KOPT-K1 (cell line): ENCODE measurements around the gene BCKDK.
"Not testable (repeated sequence)": the region's sequence is repeated elsewhere in the genome, so short reads cannot be mapped to it uniquely, and the experiment has no call there.

Experiments used
- H3K27ac ChIP-seq: fragments of 200-600 bp; sonication (generic); 2 replicates; pipeline ENCODE4 v1.5.1; 2016; ENCODE audit warnings: antibody characterized with exemption, mild to moderate bottlenecking, low read depth, low read length; ENCODE audit not compliant: poor library complexity, severe bottlenecking
- H3K36me3 ChIP-seq: fragments of 200-600 bp; sonication (generic); 2 replicates; pipeline ENCODE4 v1.5.1; 2017; ENCODE audit warnings: antibody characterized with exemption, mild to moderate bottlenecking, low read length, moderate library complexity; ENCODE audit not compliant: insufficient read depth
- H3K9me3 ChIP-seq: fragments of 200-600 bp; sonication (generic); 2 replicates; pipeline ENCODE4 v1.5.1; 2017; ENCODE audit warnings: antibody characterized with exemption, low read length, mild to moderate bottlenecking; ENCODE audit not compliant: insufficient read depth, poor library complexity, severe bottlenecking

BCKDK gene

DNA sequence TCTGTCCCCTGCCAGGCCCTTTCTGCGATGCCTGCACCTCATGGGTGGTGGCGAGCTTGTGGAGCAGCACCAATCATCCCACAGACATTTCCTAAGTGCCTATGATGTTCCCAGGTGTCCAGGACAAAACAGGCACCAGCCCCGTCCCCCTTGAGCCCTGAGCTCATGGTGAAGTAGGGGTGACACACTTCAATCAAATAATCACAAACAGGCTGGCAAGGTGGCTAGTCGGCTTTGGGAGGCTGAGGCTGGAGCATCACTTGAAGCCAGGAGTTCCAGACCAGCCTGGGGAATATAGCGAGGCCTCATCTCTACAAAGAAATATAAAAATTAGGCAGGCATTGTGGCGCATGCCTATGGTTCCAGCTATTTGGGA lies 28.1 kb downstream of the BCKDK start:
- H3K27ac ChIP-seq, result no peak overlapping the region
- H3K9me3 ChIP-seq, result no peaks in the 10 kb centered on the region
- H3K36me3 ChIP-seq, result peaks cover 8% of the 10 kb centered on the region

DNA sequence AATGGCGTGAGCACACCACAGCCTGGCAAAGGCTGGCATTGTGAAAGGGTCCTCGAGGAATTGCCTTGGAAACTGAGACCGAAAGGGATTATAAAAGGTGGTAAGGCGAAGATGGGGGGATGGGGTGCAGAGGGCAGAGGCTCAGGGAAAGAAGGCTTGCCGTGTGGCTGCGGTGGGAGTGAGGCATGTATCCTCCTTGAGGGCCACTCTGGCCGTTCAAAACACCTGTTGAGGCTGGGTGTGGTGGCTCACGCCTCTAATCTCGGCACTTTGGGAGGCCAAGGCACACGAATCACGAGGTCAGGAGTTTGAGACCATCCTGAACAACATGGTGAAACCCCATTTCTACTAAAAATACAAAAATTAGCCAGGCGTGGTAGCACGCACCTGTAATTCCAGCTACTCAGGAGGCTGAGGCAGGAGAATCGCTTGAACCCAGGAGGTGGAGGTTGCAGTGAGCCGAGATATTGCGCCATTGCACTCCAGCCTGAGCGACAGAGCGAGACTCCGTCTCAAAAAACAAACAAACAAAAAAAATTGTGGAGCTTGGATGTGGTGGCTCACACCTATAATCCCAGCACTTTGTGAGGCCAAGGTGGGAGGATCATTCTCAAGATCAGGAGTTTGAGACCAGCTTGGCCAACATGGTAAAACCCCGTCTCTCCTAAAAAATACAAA lies 28.8 kb downstream of the BCKDK start:
- not testable (repeated sequence) for H3K27ac ChIP-seq, H3K36me3 ChIP-seq, H3K9me3 ChIP-seq

DNA sequence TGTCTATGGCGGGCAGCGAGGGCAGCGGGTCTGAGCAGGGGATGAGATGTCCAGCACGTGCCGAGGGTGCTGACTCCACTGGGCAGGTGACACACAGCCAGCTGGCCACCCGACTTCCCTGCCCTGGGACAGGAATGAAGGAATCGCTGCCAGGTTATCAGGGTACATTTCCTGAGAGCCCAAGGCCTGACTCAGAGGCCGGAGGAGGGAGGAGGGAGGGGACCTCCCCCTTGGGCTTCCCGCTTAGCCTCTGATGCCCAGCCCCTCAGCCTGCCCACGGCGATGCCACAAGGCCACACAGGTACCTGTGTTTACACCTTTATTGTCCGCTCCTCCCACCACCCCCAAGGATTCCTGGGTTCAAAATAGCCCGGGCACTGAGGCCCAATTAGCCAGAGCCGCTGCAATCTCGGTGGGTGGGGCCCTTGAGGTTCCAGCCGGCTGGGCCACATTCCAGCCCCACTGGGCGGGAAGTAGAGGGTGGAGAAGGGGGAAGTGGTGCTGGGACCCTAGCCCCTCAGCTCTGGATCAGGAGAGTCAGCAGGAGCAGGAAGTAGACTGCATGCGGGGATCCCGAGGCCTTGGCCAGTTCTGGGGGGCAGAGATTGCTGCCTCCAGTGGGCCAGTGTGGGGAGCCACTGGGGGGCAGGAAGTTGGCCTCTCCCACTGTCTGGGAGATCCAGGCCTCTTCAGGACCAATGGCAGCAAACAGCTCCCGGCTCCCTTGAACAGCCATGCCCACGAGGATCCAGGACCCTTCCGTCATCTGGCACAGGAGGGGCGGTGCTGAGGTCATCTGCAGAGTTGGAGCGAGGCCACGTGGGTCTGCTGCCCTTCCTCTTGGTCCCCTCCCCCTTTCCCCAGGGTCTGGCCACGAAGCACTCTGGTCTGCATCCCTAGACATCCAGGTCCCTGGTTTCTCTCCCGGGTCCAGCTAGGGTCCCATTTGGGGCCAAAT lies 30.7 kb downstream of the BCKDK start:
- Histone ChIP-seq H3K36me3 (no peaks in the 10 kb centered on the region), H3K27ac (no peak overlapping the region), H3K9me3 (no peaks in the 10 kb centered on the region)

DNA sequence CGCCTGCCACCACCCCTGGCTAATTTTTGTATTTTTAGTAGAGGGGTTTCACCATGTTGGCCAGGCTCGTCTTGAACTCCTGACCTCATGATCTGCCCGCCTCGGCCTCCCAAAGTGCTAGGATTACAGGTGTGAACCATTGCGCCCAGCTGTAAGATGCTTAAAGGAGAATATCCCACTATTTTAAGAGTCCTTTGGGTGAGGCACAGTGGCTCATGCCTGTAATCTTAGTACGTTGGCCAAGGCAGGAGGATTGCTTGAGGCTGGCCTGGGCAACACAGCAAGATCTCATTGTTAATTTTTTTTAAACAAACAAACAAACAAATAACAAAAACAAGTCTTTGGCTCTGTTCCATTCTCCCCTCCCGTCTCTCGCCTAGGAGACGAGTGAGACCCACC lies 32.9 kb downstream of the BCKDK start:
- peak overlapping the region; percentile 63 for H3K27ac ChIP-seq

DNA sequence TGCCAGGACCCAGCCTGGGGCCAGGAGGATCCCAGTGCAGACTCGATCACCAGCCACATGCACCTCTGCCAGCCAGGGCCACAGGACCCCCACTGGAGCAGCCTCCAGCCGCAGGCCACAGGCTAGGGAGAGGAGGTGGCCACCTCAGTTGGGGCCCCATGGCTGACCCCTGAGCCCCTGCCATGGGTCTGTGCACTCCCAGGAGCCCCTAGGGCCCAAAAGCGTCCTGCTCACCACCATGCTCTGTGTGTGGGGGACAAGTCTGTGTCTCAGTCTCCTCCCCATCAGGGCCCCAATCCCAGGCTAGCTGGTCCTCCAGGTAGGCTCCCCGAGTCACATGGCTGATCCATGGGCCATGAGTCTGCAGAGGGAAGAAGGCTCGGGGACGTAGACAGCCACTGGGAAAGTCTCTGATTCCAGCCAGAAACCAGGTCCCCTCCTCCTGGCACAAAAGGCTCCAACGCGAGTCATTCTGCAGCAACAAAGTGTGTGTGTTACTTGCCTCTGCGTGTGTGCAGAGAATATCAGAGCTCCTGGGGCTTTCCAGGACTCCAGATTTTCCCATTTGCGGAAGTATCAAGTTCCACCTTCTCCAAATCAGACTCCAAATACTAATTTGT lies 33.4 kb downstream of the BCKDK start:
- H3K27ac ChIP-seq, result peak overlapping the region; percentile 63
- no peaks in the 10 kb centered on the region for H3K36me3 ChIP-seq
- H3K9me3 ChIP-seq, result no peaks in the 10 kb centered on the region

More for the DNA sequence above, 32.9 kb downstream of the BCKDK start:
- H3K36me3 ChIP-seq, H3K9me3 ChIP-seq: not testable (repeated sequence)

DNA sequence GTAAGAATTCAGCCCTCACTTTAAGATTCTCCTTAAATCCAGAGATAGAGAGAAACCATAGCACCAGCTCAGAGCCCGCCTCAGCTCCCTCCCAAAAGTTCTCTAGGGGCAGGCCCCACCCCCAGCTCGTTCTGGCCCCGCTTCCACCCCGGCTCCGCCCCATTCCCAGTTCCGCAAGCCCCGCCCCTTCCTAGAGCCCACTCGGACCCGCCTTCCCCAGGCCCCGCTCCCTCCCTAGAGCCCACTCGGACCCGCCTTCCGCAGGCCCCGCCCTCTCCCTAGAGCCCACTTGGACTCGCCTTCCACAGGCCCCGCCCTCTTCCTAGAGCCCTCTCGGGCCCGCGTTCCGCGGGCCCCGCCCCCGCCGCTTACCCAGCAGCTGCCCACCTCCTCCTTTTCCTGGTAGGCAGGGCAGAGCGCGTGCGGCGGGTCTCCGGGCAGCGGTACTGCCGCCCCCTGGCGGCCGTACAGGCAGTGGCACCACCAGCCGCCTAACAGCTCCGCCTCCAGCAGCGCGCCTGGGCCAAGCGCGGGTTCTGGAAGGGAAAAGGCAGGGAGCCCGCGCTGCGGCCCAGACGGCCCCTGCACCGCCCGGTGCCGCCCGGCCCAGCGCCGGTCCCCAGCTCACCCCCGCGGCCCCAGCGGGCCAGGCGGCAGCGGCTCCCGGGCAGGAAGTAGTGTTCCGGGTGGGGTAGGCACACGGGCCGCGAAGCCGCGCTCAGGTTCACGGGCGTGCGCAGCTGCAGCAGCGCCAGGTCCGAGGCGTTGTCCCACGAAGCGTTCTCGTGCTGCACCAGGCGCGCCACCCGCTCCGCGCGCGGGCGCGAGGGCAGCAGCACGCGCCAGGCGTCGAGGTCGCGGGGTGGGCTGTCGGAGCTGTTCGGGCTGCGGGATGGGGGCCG lies 34.2 kb downstream of the BCKDK start:
- H3K9me3 ChIP-seq, result no peaks in the 10 kb centered on the region
- no peaks in the 10 kb centered on the region for H3K36me3 ChIP-seq
- peak overlapping the region; percentile 66 for H3K27ac ChIP-seq

DNA sequence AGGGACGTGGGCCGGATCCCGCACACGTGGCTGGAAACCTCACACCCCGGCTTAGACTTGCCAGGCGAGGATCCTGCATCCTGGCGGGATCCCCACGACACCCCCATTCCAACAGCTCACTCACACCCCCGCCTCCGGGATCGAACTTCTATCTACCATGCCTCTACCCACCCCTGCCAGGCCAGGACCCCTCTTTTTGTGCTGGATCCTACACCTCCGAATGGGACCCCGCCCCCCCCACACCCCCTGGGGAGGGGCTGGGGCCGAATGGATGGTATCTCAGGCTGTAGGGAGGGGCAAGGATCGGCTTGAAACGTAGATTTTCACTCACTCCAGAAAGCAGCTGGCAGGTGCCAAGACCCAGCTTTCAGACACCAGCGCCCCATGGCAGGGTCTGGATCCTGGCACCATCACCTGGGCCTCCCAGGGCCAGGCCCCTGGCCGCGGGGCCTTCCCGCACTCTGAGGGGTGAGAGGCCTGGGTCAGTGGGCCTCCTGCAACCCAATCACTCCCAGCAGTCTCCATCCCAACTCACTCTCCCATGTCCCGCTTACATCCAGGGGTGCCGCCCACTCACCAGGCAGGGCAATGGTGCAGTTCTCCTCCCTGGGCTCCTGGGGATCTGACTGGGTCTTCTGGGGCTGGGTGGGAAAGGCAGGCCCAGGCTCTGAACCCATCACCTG lies 35.0 kb downstream of the BCKDK start:
- Histone ChIP-seq H3K27ac (peak overlapping the region; percentile 66), H3K36me3 (no peaks in the 10 kb centered on the region), H3K9me3 (no peaks in the 10 kb centered on the region)

DNA sequence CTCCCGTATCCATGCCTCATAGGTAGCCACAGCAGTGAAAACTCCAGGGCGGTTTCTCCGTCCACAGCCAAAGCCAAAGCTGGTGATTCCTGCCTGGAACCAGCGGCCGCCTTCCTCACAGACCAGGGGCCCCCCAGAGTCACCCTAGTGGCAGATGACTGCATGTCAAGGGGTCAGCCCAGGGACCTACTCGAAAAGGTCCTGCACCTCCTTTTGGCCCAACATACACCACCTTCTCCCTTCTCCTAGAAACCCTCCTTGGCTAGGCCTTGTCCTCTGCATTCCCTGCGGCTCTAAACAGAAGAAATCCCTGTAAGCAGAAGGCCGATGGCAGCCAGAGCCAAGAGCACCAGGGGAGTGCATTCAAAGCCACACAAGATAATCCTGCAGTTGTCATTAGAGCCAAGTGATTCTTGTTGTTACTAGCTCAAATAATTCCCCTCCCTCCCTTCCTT lies 35.5 kb downstream of the BCKDK start:
- Histone ChIP-seq H3K36me3 (no peaks in the 10 kb centered on the region), H3K9me3 (no peaks in the 10 kb centered on the region), H3K27ac (no peak overlapping the region)

DNA sequence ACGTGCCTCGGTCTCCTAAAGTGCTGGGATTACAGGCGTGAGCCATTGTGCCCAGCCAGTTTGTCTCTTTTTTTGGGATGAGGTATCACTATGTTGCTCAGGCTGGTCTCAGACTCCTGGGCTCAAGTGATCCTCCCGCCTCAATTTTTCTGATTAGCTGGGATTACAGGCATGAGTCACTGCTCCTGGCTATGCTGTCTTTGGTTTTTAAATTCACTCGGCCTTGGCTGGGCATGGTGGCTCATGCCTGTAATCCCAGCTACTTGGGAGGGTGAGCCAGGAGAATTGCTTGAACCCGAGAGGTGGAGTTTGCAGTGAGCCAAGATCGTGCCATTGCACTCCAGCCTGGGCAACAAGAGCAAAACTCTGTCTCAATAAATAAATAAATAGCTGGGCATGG lies 36.2 kb downstream of the BCKDK start:
- H3K27ac ChIP-seq, H3K9me3 ChIP-seq, H3K36me3 ChIP-seq: not testable (repeated sequence)

DNA sequence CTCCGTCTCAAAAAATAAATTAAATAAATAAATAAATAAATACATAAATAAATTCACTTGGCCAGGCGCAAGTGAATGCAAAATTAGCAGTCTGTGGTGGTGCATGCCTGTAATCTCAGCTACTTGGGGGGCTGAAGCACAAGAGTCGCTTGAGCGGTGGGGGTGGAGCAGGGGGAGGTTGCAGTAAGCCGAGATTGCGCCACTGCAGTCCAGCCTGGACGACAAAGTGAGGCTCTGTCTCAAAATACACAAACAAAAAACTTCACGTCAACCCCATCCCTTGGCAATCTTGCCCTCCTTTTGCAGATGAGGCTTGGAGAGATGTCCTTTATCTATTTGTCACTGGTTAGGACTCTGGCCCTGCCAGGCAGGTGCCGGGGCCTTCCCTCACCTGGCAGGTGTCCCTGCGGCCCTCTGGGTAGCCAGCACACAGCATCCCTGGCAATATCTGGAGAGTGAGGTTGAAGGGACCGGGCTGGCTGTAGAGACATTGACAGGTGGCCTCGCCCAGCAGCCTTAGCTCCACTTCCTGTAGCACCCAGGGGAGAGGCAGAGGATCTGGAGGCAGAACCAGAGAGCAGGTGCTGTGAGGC lies 37.3 kb downstream of the BCKDK start:
- Histone ChIP-seq H3K36me3 (no peaks in the 10 kb centered on the region), H3K9me3 (no peaks in the 10 kb centered on the region), H3K27ac (no peak overlapping the region)

DNA sequence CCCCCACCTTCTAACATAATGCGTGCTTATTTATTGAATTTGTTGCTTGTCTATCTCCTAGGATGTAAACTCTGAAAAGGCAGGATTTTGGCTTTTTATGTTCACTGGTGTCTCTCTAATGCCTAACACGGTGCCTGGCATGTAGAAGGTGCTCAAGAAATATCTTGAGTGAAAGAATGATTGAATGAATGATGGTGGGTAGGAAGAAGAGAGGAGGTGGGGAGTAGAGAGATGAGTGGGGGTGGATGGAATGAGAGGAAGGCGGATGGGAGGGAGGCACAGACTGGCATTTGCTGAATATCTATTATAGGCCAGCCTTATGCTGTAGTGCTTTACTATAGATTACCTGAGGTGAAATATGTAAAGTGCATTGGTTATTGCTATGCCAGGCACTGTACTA lies 39.4 kb downstream of the BCKDK start:
- Histone ChIP-seq H3K36me3 (no peaks in the 10 kb centered on the region), H3K27ac (no peak overlapping the region), H3K9me3 (no peaks in the 10 kb centered on the region)

DNA sequence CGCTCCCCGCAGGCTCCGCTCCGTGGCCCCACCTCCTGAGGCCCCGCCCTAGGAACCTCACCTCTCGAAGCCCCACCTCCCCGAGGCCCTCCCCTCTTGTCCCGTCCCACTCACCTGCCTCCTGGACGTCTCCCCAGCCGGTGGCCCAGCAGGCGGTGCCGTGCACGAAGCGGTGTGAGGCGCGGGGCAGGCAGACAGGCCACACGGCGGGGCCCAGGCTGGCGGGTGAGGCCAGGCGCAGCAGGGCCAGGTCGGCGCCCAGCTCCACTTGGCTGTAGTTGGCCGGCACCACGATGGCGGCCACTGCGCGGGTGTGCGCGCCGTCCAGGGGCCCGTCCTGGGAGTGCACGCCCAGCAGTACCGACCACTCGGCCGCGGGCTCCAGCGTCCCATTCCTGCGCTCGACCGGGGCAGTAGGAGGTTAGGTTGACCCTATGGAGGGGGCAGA lies 40.1 kb downstream of the BCKDK start:
- no peaks in the 10 kb centered on the region for H3K36me3 ChIP-seq
- H3K9me3 ChIP-seq, result no peaks in the 10 kb centered on the region
- H3K27ac ChIP-seq, result no peak overlapping the region

DNA sequence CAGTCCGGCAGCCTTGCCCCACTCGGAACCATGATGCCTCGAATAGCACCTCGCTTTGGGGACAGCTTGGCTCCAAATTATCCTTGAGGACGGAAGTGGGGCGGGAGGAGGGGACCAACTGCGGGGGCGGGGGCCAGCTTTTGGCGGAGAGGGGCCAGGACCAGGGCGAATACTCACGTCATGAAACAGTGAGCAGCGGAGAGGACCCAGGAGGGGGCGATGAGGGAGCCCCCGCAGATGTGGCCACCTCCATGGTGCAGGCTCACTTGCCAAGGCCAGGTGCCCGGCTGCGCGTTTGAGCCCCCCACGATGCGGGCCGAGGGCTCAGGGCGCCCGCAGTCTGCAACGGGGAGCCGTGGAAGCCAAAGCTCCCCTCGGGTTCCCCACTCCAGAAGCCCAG lies 40.7 kb downstream of the BCKDK start:
- H3K27ac ChIP-seq, result no peak overlapping the region
- no peaks in the 10 kb centered on the region for H3K9me3 ChIP-seq
- no peaks in the 10 kb centered on the region for H3K36me3 ChIP-seq

DNA sequence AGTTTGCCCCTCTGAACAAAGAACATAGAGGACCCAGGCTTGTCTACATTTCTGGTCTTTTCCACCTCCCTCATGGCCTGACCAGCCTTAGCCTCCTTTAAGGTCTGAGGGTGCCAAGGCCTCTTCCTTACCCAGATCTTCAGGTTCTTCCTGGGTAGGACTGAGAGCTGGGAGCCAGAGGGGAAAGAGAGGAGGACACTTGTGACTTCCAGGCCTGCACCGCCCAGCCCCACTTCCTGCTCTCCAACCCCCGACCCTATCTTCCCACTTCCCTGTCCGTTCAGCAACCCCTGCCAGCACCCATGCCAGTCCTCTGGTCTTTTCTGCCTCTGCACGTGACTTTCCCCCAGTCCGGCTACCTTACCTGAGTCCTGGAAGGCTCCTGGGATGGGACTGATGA lies 41.1 kb downstream of the BCKDK start:
- no peak overlapping the region for H3K27ac ChIP-seq

More for the DNA sequence above, 41.1 kb downstream of the BCKDK start:
- Histone ChIP-seq H3K36me3 (no peaks in the 10 kb centered on the region), H3K9me3 (no peaks in the 10 kb centered on the region)
